Liver (tissue), 3 donors: ENCODE results near the gene RNF38.

Experiments used
- CTCF ChIP-seq: fragments of 150-350 bp; IDR thresholded peaks from 2 replicates; pipeline ENCODE4 v1.5.1; 2017; ENCODE audit warnings: improper control_type of control experiment, low read depth, low read length; ENCODE audit not compliant: missing input control
- EGR1 ChIP-seq, 2 donors: IDR thresholded peaks; 2 replicates each; pipeline ENCODE4 v1.6.1; 2016 to 2018; ENCODE audit warnings: antibody characterized with exemption in 2 of 2, low read depth in 2 of 2
- HNF4A ChIP-seq, 2 donors: conservative IDR thresholded peaks; 2 replicates each; pipeline ENCODE4 v1.6.1; 2016; ENCODE audit warnings: antibody characterized with exemption in 2 of 2, mild to moderate bottlenecking in 2 of 2
- HNF4G ChIP-seq: IDR thresholded peaks from 2 replicates; pipeline ENCODE4 v1.6.1; 2016; ENCODE audit warnings: antibody characterized with exemption
- RXRA ChIP-seq, 2 donors: IDR thresholded peaks; 2 replicates each; pipeline ENCODE4 v1.6.1; 2017 to 2018; ENCODE audit warnings: antibody characterized with exemption in 2 of 2, mild to moderate bottlenecking in 1 of 2
- TAF1 ChIP-seq: conservative IDR thresholded peaks from 2 replicates; pipeline ENCODE4 v1.6.1; 2016; ENCODE audit warnings: antibody characterized with exemption, mild to moderate bottlenecking
- TF ChIP-seq, protein P1 (sequence below): IDR thresholded peaks from 2 replicates; pipeline ENCODE4 v1.6.1; 2016; ENCODE audit warnings: antibody characterized with exemption, mild to moderate bottlenecking
- TF ChIP-seq, protein P2 (sequence below): IDR thresholded peaks from 2 replicates; pipeline ENCODE4 v1.6.1; 2016; ENCODE audit warnings: antibody characterized with exemption
- TF ChIP-seq, protein P3 (sequence below): IDR thresholded peaks from 2 replicates; pipeline ENCODE4 v1.6.1; 2016; ENCODE audit warnings: antibody characterized with exemption
- donor health status: healthy.
- donor health status: healthy.

- TF ChIP-seq RXRA (IDR thresholded peaks at IDR 0.05) (no peak), CTCF (no peak), HNF4A (conservative IDR thresholded peaks at IDR 0.05) (no peak), HNF4G (no peak), TAF1 (no peak), EGR1 (IDR thresholded peaks at IDR 0.05; ENCODE audit: low read depth in 2 of 2) (no peak)
- TF ChIP-seq, protein P1, sequence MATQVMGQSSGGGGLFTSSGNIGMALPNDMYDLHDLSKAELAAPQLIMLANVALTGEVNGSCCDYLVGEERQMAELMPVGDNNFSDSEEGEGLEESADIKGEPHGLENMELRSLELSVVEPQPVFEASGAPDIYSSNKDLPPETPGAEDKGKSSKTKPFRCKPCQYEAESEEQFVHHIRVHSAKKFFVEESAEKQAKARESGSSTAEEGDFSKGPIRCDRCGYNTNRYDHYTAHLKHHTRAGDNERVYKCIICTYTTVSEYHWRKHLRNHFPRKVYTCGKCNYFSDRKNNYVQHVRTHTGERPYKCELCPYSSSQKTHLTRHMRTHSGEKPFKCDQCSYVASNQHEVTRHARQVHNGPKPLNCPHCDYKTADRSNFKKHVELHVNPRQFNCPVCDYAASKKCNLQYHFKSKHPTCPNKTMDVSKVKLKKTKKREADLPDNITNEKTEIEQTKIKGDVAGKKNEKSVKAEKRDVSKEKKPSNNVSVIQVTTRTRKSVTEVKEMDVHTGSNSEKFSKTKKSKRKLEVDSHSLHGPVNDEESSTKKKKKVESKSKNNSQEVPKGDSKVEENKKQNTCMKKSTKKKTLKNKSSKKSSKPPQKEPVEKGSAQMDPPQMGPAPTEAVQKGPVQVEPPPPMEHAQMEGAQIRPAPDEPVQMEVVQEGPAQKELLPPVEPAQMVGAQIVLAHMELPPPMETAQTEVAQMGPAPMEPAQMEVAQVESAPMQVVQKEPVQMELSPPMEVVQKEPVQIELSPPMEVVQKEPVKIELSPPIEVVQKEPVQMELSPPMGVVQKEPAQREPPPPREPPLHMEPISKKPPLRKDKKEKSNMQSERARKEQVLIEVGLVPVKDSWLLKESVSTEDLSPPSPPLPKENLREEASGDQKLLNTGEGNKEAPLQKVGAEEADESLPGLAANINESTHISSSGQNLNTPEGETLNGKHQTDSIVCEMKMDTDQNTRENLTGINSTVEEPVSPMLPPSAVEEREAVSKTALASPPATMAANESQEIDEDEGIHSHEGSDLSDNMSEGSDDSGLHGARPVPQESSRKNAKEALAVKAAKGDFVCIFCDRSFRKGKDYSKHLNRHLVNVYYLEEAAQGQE = no peak
- TF ChIP-seq, protein P2, sequence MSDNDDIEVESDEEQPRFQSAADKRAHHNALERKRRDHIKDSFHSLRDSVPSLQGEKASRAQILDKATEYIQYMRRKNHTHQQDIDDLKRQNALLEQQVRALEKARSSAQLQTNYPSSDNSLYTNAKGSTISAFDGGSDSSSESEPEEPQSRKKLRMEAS = no peak
- TF ChIP-seq, protein P3, sequence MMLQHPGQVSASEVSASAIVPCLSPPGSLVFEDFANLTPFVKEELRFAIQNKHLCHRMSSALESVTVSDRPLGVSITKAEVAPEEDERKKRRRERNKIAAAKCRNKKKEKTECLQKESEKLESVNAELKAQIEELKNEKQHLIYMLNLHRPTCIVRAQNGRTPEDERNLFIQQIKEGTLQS = no peak
These were observed 3.1 kb downstream of the RNF38 start for GRCh38 chr9:36396985-36397384.
